Heart left ventricle (tissue), 16 donors: Measurements from ENCODE around the gene SAP30BP. TPM values are rescaled to one million over a fixed set of nuclear protein-coding genes. Genes with fewer than 3 reads are reported as not detected.
A peak's percentile ranks its signal among the peaks of the same experiment; 100 is the strongest.

Experiments used
- ATAC-seq, 4 donors: fragments of 200-7000 bp; cut with Tn5 transposase; one replicate each; pipeline ENCODE4 v1.9.1; 2020 to 2022; ENCODE audit warnings: moderate library complexity in 4 of 4, mild to moderate bottlenecking in 3 of 4, moderate number of reproducible peaks in 1 of 4
- DNase-seq, 5 donors: peaks; one replicate each; pipeline ENCODE4 v3.0.0-alpha.2; 2020
- H3K27ac ChIP-seq, 12 donors: fragments of 200-600 bp; sonication (generic) in 4 of 12; one replicate each; pipeline versions ENCODE4 v1.5.0 to v1.8.0; 2016 to 2022; ENCODE audit warnings: mild to moderate bottlenecking in 2 of 12
- H3K27me3 ChIP-seq, 9 donors: fragments of 200-600 bp; sonication (generic) in 2 of 9; one replicate each; pipeline versions ENCODE4 v1.5.1 to v1.8.0; 2016 to 2022; ENCODE audit warnings: mild to moderate bottlenecking in 3 of 9
- H3K36me3 ChIP-seq, 9 donors: fragments of 200-600 bp; sonication (generic) in 2 of 9; one replicate each; pipeline versions ENCODE4 v1.5.0 to v1.8.0; 2018 to 2022; ENCODE audit warnings: mild to moderate bottlenecking in 2 of 9
- H3K4me1 ChIP-seq, 12 donors: fragments of 200-600 bp; sonication (generic) in 4 of 12; one replicate each; pipeline versions ENCODE4 v1.5.0 to v1.8.0; 2016 to 2022; ENCODE audit warnings: mild to moderate bottlenecking in 3 of 12
- H3K4me3 ChIP-seq, 12 donors: fragments of 200-600 bp; sonication (generic) in 4 of 12; one replicate each; pipeline versions ENCODE4 v1.5.0 to v1.8.0; 2017 to 2022; ENCODE audit warnings: mild to moderate bottlenecking in 9 of 12, moderate library complexity in 4 of 12
- H3K9me3 ChIP-seq, 12 donors: fragments of 200-600 bp; sonication (generic) in 4 of 12; one replicate each; pipeline versions ENCODE4 v1.5.0 to v1.8.0; 2016 to 2022; ENCODE audit warnings: mild to moderate bottlenecking in 1 of 12
- POLR2A ChIP-seq, 2 donors: fragments of 450-650 bp; IDR thresholded peaks; one replicate each; pipeline ENCODE4 v1.6.1; 2017; ENCODE audit warnings: antibody characterized with exemption in 2 of 2, mild to moderate bottlenecking in 2 of 2, moderate library complexity in 2 of 2
- WGBS, 4 donors: extraction: QIAGEN DNeasy Blood & Tissue Kit in 2 of 4; methylation state at CpG; one replicate each; pipeline versions ENCODE4 v1.1.5 to v1.1.7; 2013 to 2018; 5-methylcytosine and 5-hydroxymethylcytosine counted together
- intact Hi-C, 10 donors: fragments of 100-400 bp; cut with DNase I; formaldehyde crosslinking; loops; one replicate each; pipeline versions ENCODE4 v1.11.1 to v1.14.2; 2022
- polyA plus RNA-seq, 2 donors: library from polyadenylated mRNA; stranded (reverse); fragments of 200-250 nt; gene quantifications; one replicate each; pipeline ENCODE4 v1.2.3, GENCODE V29; 2013
- total RNA-seq, 9 donors: library from RNA; depleted of rRNA in 2 of 9; stranded (reverse); fragments of >200 nt in 2 of 9; fragmentation: NEBNext Ultra II Directional in 3 of 9; extraction: Animal tissue kit (Norgen Biotek cat#: 25700) in 3 of 9; gene quantifications; one replicate each; pipeline versions ENCODE4 v1.1.0 to v1.2.4, GENCODE V29; 2016 to 2023
- TF ChIP-seq, protein P1 (sequence below), 12 donors: fragments of 200-600 bp; sonication (generic) in 4 of 12; IDR thresholded peaks; one replicate each; pipeline versions ENCODE4 v1.5.0 to v1.8.0; 2018 to 2022; ENCODE audit warnings: antibody characterized with exemption in 12 of 12, mild to moderate bottlenecking in 5 of 12
- donor health status: ischemic (EF 13 %, LVEDD 7.1; RV severe dilation, severe dysfunction).
- donor health status: healthy with polysubstance abuse.
- donor health status: DM: no; HTN: yes; CAD: no.
- donor health status: DM: no; HTN: no; CAD: no.
- donor health status: ischemic (EF 25% LVEDD 6.9; RV normal size, moderate dysfunction).
- donor health status: ischemic (EF 25% LVEDD 5.7; RV mildly dilated, moderate dysfunction).
- donor health status: healthy.
- donor health status: DM: yes; HTN: yes; CAD: no.
- donor health status: ischemic (EF 35%, LVEDD 5.7; RV mildly dilated, moderate dysfunction).
- donor health status: nonischemic (EF 11% LVEDD 7.7; RV severe dilation, severe dysfunction).
- donor health status: DM: yes; HTN: yes; CAD: no.
- donor health status: PGD.
- donor health status: ischemic (EF 29% LVEDD 5.4; RV normal size, mild dysfunction).
- donor health status: nonischemic (EF 23%, LVEDD 6.1; RV moderate dilation, normal function).

The SAP30BP gene
- total and polyA plus RNA-seq, 11 donors = 40.9 to 121 (median 54.6) TPM

DNA sequence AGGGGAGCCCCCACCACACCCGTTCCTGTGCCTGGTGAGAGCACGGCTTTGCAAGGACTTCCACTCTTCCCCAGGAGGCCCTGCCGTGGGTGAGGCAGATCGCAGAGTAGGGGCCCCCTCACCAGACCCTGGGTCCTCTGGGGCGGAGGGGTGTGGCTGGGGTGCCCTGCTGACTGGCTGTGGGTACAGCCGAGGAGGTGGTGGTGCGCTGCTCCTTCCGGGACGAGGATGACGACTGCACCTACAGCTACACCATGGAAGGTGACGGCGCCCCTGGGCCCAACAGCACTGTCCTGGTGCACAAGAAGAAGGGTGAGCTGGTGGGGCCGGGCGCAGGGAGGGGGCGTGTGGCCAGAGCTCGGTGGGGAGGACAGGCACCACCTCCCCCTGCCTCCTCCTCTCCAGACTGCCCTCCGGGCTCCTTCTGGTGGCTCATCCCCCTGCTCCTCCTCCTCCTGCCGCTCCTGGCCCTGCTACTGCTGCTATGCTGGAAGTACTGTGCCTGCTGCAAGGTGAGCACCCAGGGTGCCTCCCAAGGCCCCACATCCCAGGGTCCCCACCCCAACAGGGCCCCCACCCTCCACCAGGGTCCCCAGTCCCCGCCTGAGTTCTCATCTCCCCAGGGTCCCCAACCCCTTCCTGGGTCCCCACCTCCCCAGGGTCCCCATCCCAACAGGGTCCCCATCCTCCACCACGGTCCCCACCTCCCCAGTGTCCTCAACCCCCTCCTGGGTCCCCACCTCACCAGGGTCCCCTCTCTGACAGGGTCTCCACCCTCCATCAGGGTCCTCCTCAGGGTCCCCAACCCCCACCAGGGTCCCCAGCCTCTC, 70.2 kb downstream of the SAP30BP start:
- Histone ChIP-seq H3K4me3 (no peak overlapping the region), H3K27me3 (no peaks in the 10 kb centered on the region), H3K4me1 (peaks cover 0 to 9% (median 0%) of the 10 kb centered on the region in 12 donors), H3K36me3 (peaks cover 0 to 10% (median 0%) of the 10 kb centered on the region in 9 donors), H3K27ac (no peak overlapping the region), H3K9me3 (no peaks in the 10 kb centered on the region)
- WGBS, 4 donors = 65 to 86% (median 78%) methylated on average over 4 to 20 of the region's 20 CpGs
- DNase-seq (no peak), ATAC-seq (no peak)
- TF ChIP-seq POLR2A (IDR thresholded peaks at IDR 0.05) = no peak
- TF ChIP-seq, protein P1, sequence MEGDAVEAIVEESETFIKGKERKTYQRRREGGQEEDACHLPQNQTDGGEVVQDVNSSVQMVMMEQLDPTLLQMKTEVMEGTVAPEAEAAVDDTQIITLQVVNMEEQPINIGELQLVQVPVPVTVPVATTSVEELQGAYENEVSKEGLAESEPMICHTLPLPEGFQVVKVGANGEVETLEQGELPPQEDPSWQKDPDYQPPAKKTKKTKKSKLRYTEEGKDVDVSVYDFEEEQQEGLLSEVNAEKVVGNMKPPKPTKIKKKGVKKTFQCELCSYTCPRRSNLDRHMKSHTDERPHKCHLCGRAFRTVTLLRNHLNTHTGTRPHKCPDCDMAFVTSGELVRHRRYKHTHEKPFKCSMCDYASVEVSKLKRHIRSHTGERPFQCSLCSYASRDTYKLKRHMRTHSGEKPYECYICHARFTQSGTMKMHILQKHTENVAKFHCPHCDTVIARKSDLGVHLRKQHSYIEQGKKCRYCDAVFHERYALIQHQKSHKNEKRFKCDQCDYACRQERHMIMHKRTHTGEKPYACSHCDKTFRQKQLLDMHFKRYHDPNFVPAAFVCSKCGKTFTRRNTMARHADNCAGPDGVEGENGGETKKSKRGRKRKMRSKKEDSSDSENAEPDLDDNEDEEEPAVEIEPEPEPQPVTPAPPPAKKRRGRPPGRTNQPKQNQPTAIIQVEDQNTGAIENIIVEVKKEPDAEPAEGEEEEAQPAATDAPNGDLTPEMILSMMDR (IDR thresholded peaks at IDR 0.05) = no peak
- intact Hi-C loops = no loop called here

DNA sequence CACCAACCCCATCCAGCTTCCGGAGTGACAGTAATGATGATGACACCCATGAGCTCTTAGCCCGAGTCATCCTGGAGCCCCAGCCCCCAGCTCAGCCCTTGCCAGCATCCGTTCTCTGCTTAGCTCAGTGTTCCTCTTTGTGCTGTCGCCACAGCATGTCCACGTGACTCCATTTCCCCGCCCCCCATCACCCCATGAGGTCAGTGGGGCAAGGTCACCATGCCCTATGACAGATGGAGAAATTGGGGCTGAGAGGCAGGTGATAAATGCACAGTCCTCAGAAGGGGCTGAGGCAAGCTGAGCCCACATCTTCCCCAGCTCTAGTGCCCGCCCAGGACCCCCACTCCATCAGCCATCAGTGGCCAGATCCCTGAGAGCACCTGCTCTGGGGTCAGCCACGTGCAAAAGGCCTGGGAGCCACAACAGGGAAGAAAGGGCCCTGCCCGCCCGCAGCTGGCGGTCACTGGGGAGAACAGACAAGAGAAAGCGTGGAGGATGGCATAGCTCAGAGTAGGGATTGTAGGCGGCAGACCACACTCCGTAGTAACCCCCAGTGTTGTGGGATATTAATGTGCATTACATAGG, 71.2 kb downstream of the SAP30BP start:
- 66 to 72% (median 69%) methylated on average over 14 of the region's 14 CpGs for WGBS, 4 donors
- DNase-seq (no peak), ATAC-seq (peak in 3 of 4 donors; percentile 29 to 55 (median 34))
- no peaks in the 10 kb centered on the region for H3K9me3 ChIP-seq
- no peaks in the 10 kb centered on the region for H3K27me3 ChIP-seq
- TF ChIP-seq POLR2A (IDR thresholded peaks at IDR 0.05) = no peak
- TF ChIP-seq, protein P1 (IDR thresholded peaks at IDR 0.05) = no peak
- peaks cover 0 to 10% (median 0%) of the 10 kb centered on the region in 9 donors for H3K36me3 ChIP-seq
- intact Hi-C loops = no loop called here
- peaks cover 0 to 9% (median 0%) of the 10 kb centered on the region in 12 donors for H3K4me1 ChIP-seq
- H3K27ac ChIP-seq = no peak overlapping the region
- H3K4me3 ChIP-seq = no peak overlapping the region

DNA sequence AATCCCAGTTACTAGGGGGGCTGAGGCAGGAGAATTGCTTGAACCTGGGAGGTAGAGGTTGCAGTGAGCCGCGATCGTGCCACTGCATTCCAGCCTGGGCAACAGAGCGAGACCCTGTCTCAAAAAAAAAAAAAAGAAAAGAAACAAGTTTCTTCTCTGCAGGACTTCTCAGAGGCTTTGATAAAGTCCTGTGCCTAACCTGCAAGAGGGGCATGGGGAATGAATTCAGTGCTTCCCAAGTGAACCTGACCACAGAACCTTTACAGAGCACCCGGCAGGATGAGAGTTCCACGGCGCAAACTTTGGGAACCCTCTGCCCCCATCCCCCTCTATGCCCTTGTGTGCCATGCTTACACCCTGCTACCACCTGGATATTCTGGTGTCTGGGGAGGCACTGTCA, 72.0 kb downstream of the SAP30BP start:
- TF ChIP-seq POLR2A (IDR thresholded peaks at IDR 0.05) = no peak
- TF ChIP-seq, protein P1 (IDR thresholded peaks at IDR 0.05) = no peak
- WGBS, 4 donors = 88 to 97% (median 91%) methylated on average over 7 of the region's 7 CpGs
- no peak overlapping the region for H3K27ac ChIP-seq
- no peak for ATAC-seq
- H3K4me1 ChIP-seq = peaks cover 0 to 9% (median 0%) of the 10 kb centered on the region in 12 donors
- peaks cover 0 to 10% (median 0%) of the 10 kb centered on the region in 9 donors for H3K36me3 ChIP-seq
- intact Hi-C loops = no loop called here
- H3K27me3 ChIP-seq = no peaks in the 10 kb centered on the region
- no peaks in the 10 kb centered on the region for H3K9me3 ChIP-seq
- H3K4me3 ChIP-seq = no peak overlapping the region
- no peak for DNase-seq

DNA sequence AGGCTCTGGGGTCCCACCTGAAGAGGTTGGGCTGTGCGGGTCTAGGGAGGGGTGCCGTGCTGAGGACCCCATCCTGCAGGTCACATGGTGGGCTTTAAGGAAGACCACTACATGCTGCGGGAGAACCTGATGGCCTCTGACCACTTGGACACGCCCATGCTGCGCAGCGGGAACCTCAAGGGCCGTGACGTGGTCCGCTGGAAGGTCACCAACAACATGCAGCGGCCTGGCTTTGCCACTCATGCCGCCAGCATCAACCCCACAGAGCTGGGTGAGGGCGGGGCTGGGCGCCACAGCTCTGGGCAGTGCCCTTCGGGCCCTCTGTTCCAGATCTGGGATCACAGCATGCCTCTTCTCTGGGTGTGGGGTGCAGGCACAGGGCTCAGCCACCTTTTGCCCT, 72.7 kb downstream of the SAP30BP start:
- no peak overlapping the region for H3K4me3 ChIP-seq
- H3K27ac ChIP-seq = no peak overlapping the region
- H3K4me1 ChIP-seq = peaks cover 0 to 9% (median 0%) of the 10 kb centered on the region in 12 donors
- no peak for DNase-seq
- no peaks in the 10 kb centered on the region for H3K9me3 ChIP-seq
- no peak for ATAC-seq
- no peaks in the 10 kb centered on the region for H3K27me3 ChIP-seq
- peaks cover 0 to 10% (median 0%) of the 10 kb centered on the region in 9 donors for H3K36me3 ChIP-seq
- no peak for TF ChIP-seq POLR2A (IDR thresholded peaks at IDR 0.05)
- TF ChIP-seq, protein P1 (IDR thresholded peaks at IDR 0.05) = no peak
- intact Hi-C loops = loop anchor here in 2 of 10 donors (10.0 kb wide), 1 partner anchor 315 kb away; no protein-coding TSS in a partner anchor
- 93 to 94% (median 93%) methylated on average over 13 to 14 of the region's 14 CpGs; no CpG with 5 or more reads in 1 of the 4 donors for WGBS, 4 donors
